Skin epidermis (tissue), 12 donors: Measurements from ENCODE around the gene KDELR3.

ENCODE experiments used
- H3K27ac ChIP-seq, 21 experiments: fragments of 200-600 bp; sonication (generic) in 11 of 21; one replicate each; pipeline ENCODE4 v1.5.0; 2020; ENCODE audit warnings: mild to moderate bottlenecking in 3 of 21, inconsistent platforms in 2 of 21, moderate library complexity in 2 of 21
- H3K4me3 ChIP-seq, 7 experiments: fragments of 200-600 bp; sonication (generic) in 2 of 7; one replicate each; pipeline ENCODE4 v1.5.0; 2020; ENCODE audit warnings: inconsistent platforms in 2 of 7, mild to moderate bottlenecking in 2 of 7, moderate library complexity in 1 of 7

Gene KDELR3

GRCh38 chr22:38477585-38477984 lies 9.7 kb downstream of the KDELR3 start:
- Histone ChIP-seq H3K27ac (no peak overlapping the region), H3K4me3 (no peak overlapping the region)

DNA sequence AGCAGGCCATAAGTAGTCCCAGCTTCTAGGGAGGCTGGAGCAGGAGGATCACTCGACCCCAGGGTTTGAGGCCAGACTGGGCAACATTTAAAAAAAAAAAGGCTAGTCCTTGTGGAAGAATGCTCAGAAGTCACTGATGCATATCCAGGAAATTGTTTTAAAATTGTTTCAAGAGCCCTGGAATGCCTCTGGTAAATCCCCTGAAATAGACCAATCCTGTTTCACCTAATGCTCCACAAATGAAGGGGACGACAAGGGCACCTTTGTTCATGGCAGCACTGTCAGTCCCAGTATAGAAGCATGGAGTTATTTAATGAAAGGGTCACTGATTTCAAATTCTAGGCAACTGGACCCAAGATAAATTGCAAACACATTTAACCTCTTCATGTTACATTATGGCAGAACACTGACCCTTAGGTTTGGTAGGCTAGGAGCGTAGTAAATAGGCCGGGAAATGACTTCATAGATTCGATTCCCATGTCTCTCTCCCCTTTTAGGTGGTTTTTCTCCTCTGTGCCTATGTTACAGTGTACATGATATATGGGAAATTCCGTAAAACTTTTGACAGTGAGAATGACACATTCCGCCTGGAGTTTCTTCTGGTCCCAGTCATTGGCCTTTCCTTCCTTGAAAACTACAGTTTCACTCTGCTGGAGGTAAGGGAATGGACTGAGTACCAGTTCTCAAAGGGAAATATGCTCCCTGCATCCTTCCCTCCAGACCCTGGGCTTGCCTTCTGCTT lies 11.4 kb downstream of the KDELR3 start:
- no peak overlapping the region for H3K4me3 ChIP-seq
- peak overlapping the region in 1 of 21 experiments; percentile 6 for H3K27ac ChIP-seq

GRCh38 chr22:38481162-38481870 lies 13.4 kb downstream of the KDELR3 start:
- no peak overlapping the region for H3K27ac ChIP-seq

GRCh38 chr22:38481871-38482332 lies 14.0 kb downstream of the KDELR3 start:
- H3K4me3 ChIP-seq: no peak overlapping the region
- no peak overlapping the region for H3K27ac ChIP-seq

More at GRCh38 chr22:38481162-38481870, 13.4 kb downstream of the KDELR3 start:
- H3K4me3 ChIP-seq: no peak overlapping the region

DNA sequence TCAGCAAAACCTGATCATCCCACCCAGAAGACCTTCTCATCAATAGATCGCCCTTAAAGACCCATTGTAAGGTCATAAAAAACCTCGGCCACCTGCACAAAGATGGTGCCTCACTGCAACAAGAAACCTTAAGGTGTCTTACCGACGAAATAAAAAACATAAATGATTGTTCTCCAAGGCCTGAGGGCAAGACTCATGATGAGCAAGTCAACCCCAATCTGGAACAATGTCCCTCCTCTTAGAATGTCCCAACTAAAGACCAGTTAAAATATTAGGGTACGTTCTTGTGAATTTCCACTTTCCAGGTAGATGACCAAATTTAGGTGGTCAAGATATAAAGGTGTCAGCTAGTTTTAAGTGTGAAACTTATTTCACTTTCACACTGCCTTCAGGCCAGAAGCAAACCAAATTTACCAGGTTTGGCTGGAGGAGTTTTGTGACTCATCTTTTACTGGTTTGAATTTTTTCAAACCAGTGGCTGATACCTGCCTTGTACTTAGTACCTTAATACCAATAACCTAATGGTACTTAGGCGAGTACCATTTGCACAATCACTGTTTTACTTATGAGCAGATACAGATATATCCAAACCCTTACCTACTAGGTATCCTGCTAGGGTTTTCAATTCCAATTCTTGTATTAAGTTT lies 14.9 kb downstream of the KDELR3 start:
- H3K27ac ChIP-seq: no peak overlapping the region
- H3K4me3 ChIP-seq: no peak overlapping the region

- Histone ChIP-seq H3K4me3 (no peak overlapping the region), H3K27ac (no peak overlapping the region)
Observed at GRCh38 chr22:38484244-38484643, 16.3 kb downstream of the KDELR3 start.

GRCh38 chr22:38485783-38486182 lies 17.9 kb downstream of the KDELR3 start:
- H3K27ac ChIP-seq: no peak overlapping the region
- H3K4me3 ChIP-seq: no peak overlapping the region

GRCh38 chr22:38487946-38488345 lies 20.1 kb downstream of the KDELR3 start:
- H3K4me3 ChIP-seq: no peak overlapping the region
- H3K27ac ChIP-seq: no peak overlapping the region

GRCh38 chr22:38489142-38489541 lies 21.2 kb downstream of the KDELR3 start:
- no peak overlapping the region for H3K4me3 ChIP-seq
- H3K27ac ChIP-seq: no peak overlapping the region

DNA sequence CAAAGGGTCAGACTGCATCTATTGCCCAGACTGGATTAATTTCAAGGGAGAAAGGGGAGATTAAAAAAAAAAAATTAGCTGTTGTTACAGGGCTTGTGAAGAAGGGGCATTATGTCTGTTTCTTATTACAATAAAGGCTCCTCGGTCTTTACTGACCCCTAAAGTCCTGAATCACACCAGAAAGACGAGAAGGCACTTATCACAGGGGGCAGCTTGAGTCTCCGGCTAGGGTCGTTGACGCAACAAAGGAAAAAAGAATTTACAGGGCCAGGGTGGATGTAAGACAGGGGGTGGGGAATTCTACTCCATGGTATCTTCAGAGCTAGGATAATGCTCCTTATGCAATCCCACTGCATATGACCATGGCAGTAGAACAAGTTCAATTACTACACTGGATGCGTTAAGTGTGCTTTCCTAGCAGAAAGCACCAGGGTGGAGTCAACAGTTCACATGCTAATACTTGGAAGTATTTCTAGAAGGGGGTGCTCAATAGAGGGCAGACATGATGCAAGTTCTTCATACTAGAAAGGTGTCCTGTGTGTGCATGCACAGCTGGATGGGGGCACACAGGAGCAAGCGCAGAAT lies 21.8 kb downstream of the KDELR3 start:
- H3K27ac ChIP-seq: no peak overlapping the region

GRCh38 chr22:38490475-38490874 lies 22.6 kb downstream of the KDELR3 start:
- H3K27ac ChIP-seq: peak overlapping the region in 2 of 21 experiments; percentile 0 to 15
- H3K4me3 ChIP-seq: no peak overlapping the region

More for the DNA sequence above, 21.8 kb downstream of the KDELR3 start:
- H3K4me3 ChIP-seq: no peak overlapping the region

GRCh38 chr22:38490915-38491314 lies 23.0 kb downstream of the KDELR3 start:
- H3K4me3 ChIP-seq: no peak overlapping the region
- H3K27ac ChIP-seq: peak overlapping the region in 2 of 21 experiments; percentile 0 to 15

DNA sequence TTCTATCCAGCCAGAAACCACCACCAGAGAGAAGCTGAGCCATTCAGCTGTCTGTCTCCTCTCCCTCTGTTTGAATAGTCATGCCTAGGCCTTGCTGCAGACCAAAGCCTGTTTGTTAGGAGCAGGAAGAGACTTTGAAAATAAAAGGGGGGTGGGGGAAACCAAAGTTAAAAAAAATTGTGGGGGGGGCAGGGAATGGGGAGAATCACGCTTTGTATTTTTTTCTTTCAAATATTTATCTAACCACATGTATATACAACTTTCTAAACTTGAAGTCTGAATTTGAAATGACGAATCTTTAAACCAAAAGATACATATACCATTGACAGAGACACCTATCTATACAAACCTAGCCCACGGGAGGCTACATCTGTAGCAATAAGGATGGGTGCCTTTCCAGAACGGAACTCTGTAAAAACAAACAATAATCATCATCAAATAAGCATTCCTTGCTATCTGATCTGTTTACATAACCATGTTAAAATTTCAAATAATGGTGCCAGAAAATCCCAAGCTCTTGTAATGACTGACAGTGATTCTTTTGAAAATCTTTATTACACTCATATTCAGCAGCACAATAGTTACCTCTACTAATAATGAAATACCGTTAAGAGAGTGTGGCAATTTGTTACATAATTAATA lies 23.9 kb downstream of the KDELR3 start:
- Histone ChIP-seq H3K27ac (no peak overlapping the region), H3K4me3 (no peak overlapping the region)

DNA sequence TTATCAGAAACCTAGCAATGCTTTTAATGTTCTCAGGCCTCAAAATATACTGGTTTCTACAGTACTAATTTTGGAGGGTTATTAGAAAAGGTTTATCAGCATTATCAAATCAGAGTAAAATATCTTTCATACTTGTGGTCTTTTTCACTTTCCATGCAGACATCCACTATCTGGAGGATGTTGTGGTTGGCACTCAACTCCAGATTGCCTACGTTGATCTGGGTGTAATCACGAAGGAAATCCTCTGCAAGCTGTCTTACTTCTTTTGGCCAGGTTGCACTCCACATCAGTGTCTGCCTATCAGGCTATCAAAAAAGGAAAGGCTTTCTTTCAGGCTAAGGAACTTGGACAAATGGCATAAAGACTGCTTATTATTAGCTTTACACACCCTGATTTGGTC lies 26.6 kb downstream of the KDELR3 start:
- H3K4me3 ChIP-seq: no peak overlapping the region

GRCh38 chr22:38494939-38495338 lies 27.0 kb downstream of the KDELR3 start:
- Histone ChIP-seq H3K27ac (no peak overlapping the region), H3K4me3 (no peak overlapping the region)

More for the DNA sequence above, 26.6 kb downstream of the KDELR3 start:
- no peak overlapping the region for H3K27ac ChIP-seq

DNA sequence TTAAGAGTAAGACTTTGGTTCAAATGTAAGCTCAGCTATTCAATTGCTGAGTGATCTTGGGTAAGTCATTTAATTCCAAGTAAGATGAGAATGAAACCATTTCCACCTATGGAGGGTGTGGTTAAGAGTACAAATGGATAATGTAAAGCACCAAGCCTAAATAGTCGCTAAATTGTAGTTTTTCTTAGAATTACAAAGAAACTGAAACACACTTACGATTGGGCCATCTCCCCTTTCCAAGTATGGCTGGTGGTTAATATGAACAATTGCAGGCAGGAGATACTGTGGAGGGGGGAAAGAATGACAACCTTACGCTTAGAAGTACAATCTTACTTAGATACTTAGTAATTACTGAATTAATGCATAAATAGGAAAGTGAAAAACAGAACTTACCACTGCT lies 30.0 kb downstream of the KDELR3 start:
- Histone ChIP-seq H3K27ac (no peak overlapping the region), H3K4me3 (no peak overlapping the region)

GRCh38 chr22:38501797-38502672 lies 34.1 kb downstream of the KDELR3 start:
- Histone ChIP-seq H3K4me3 (no peak overlapping the region), H3K27ac (no peak overlapping the region)

- H3K27ac ChIP-seq: peak overlapping the region in 2 of 21 experiments; percentile 29 to 39
- peak overlapping the region in 3 of 7 experiments; percentile 4 to 91 (median 70) for H3K4me3 ChIP-seq
Observed at GRCh38 chr22:38503021-38503420, 35.1 kb downstream of the KDELR3 start.
